Keratinocyte (primary cell): ENCODE measurements around the gene RNF34. TPM values are rescaled to one million over a fixed set of nuclear protein-coding genes. Genes with fewer than 3 reads are reported as not detected.

Experiments
- DNase-seq: peaks from one replicate; pipeline ENCODE4 v3.0.0-alpha.2; 2011; ENCODE audit warnings: low read depth, missing footprints, low spot score
- FAIRE-seq: peaks from 2 replicates; lab custom pipeline; 2011; peaks lifted over from hg19 to GRCh38; lab: Jason Lieb, UNC
- H2AFZ ChIP-seq: 2 replicates; pipeline ENCODE4 v1.6.0; 2012; ENCODE audit warnings: low read length, control low read depth, inconsistent platforms; ENCODE audit not compliant: control insufficient read depth
- H3K27ac ChIP-seq: 2 replicates; pipeline ENCODE4 v1.5.1; 2011; ENCODE audit warnings: low read length; ENCODE audit not compliant: control insufficient read depth, insufficient read depth
- H3K27me3 ChIP-seq: 3 replicates; pipeline ENCODE4 v1.6.0; 2011; ENCODE audit warnings: low read length; ENCODE audit not compliant: control insufficient read depth, insufficient read depth; ENCODE audit errors: extremely low read depth
- H3K36me3 ChIP-seq, 2 experiments: 2 replicates in 1 of 2; 3 replicates in 1 of 2; pipeline ENCODE4 v1.5.1; 2011; ENCODE audit warnings: low read length in 2 of 2, mild to moderate bottlenecking in 1 of 2; ENCODE audit not compliant: control insufficient read depth in 2 of 2, insufficient read depth in 2 of 2; ENCODE audit errors: extremely low read depth in 1 of 2
- H3K4me1 ChIP-seq: 3 replicates; pipeline ENCODE4 v1.5.1; 2011; ENCODE audit warnings: low read length; ENCODE audit not compliant: control insufficient read depth, insufficient read depth; ENCODE audit errors: extremely low read depth
- H3K4me2 ChIP-seq: 3 replicates; pipeline ENCODE4 v1.6.0; 2011; ENCODE audit warnings: low read depth, low read length; ENCODE audit not compliant: control insufficient read depth, insufficient read depth; ENCODE audit errors: extremely low read depth
- H3K4me3 ChIP-seq, 3 experiments: fragments of 200-600 bp in 1 of 3; sonication (generic) in 1 of 3; 2 replicates in 2 of 3; 3 replicates in 1 of 3; pipeline ENCODE4 v1.5.1; 2011 to 2016; ENCODE audit warnings: low read length in 3 of 3, mild to moderate bottlenecking in 3 of 3, control low read depth in 2 of 3, inconsistent platforms in 1 of 3, low read depth in 1 of 3, mixed read lengths in 1 of 3, mixed run types in 1 of 3, moderate library complexity in 1 of 3; ENCODE audit not compliant: control insufficient read depth in 2 of 3, insufficient read depth in 2 of 3; ENCODE audit errors: extremely low read depth in 1 of 3
- H3K79me2 ChIP-seq: 2 replicates; pipeline ENCODE4 v1.6.0; 2012; ENCODE audit warnings: low read length; ENCODE audit not compliant: control insufficient read depth, insufficient read depth
- H3K9ac ChIP-seq: 3 replicates; pipeline ENCODE4 v1.6.0; 2011; ENCODE audit warnings: low read length; ENCODE audit not compliant: control insufficient read depth, insufficient read depth; ENCODE audit errors: extremely low read depth
- H3K9me1 ChIP-seq: 3 replicates; pipeline ENCODE4 v1.6.0; 2011; ENCODE audit warnings: low read length; ENCODE audit not compliant: control insufficient read depth, insufficient read depth; ENCODE audit errors: extremely low read depth
- H3K9me3 ChIP-seq: 2 replicates; pipeline ENCODE4 v1.5.1; 2012; ENCODE audit warnings: low read depth, low read length; ENCODE audit not compliant: control insufficient read depth
- H4K20me1 ChIP-seq: 3 replicates; pipeline ENCODE4 v1.6.0; 2011; ENCODE audit warnings: low read length; ENCODE audit not compliant: control insufficient read depth, insufficient read depth; ENCODE audit errors: extremely low read depth
- EZH2 ChIP-seq: IDR thresholded peaks from one replicate; pipeline ENCODE4 v1.6.1; 2012; ENCODE audit warnings: inconsistent platforms, mild to moderate bottlenecking, low read length, moderate library complexity
- dilution Hi-C: fragments of 300-500 bp; cut with MboI; formaldehyde crosslinking; loops from one replicate; pipeline ENCODE4 v1.7.0; 2020; ENCODE audit warnings: low sequenced_read_pairs; ENCODE audit not compliant: extremely low pct_ligation_motif_present
- polyA plus RNA-seq, 5 experiments: library from polyadenylated mRNA; depleted of rRNA in 3 of 5; stranded (reverse) in 3 of 5; stranded (forward) in 1 of 5; unstranded in 1 of 5; fragments of >200 nt; gene quantifications; 1 replicate in 1 of 5; 2 replicates in 3 of 5; 3 replicates in 1 of 5; pipeline versions ENCODE4 v1.2.1 to v1.2.3, GENCODE V29; 2011 to 2012; ENCODE audit warnings: missing spikeins in 2 of 5, low read depth in 1 of 5, low replicate concordance in 1 of 5
- TF ChIP-seq, protein P1 (sequence below), 3 experiments: IDR thresholded peaks in 1 of 3; conservative IDR thresholded peaks in 1 of 3; optimal IDR thresholded peaks in 1 of 3; 2 replicates in 2 of 3; 3 replicates in 1 of 3; pipeline versions ENCODE3 to v1.5.1; 2011; ENCODE audit warnings: low read length in 3 of 3, mild to moderate bottlenecking in 3 of 3, moderate library complexity in 2 of 3, control low read depth in 1 of 3, inconsistent platforms in 1 of 3; ENCODE audit not compliant: insufficient read depth in 2 of 3; ENCODE audit errors: extremely low read depth in 1 of 3

RNF34 gene
- polyA plus RNA-seq, 1 donor (not counting 4 experiments of a cell fraction or from before 2014, with no cell fraction given): 39.0 TPM

GRCh38 chr12:121365416-121366062, 34.4 kb upstream of the RNF34 start:
- H3K79me2 ChIP-seq: no peaks in the 10 kb centered on the region
- DNase-seq: no peak
- peaks cover 3% of the 10 kb centered on the region for H3K4me1 ChIP-seq
- no peak overlapping the region for H3K27ac ChIP-seq
- H3K4me2 ChIP-seq: no peak overlapping the region
- H3K9me3 ChIP-seq: no peaks in the 10 kb centered on the region
- no peak overlapping the region for H2AFZ ChIP-seq
- H3K9ac ChIP-seq: no peak overlapping the region
- TF ChIP-seq EZH2: no peak
- TF ChIP-seq, protein P1, sequence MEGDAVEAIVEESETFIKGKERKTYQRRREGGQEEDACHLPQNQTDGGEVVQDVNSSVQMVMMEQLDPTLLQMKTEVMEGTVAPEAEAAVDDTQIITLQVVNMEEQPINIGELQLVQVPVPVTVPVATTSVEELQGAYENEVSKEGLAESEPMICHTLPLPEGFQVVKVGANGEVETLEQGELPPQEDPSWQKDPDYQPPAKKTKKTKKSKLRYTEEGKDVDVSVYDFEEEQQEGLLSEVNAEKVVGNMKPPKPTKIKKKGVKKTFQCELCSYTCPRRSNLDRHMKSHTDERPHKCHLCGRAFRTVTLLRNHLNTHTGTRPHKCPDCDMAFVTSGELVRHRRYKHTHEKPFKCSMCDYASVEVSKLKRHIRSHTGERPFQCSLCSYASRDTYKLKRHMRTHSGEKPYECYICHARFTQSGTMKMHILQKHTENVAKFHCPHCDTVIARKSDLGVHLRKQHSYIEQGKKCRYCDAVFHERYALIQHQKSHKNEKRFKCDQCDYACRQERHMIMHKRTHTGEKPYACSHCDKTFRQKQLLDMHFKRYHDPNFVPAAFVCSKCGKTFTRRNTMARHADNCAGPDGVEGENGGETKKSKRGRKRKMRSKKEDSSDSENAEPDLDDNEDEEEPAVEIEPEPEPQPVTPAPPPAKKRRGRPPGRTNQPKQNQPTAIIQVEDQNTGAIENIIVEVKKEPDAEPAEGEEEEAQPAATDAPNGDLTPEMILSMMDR (optimal IDR thresholded peaks at IDR 0.05 in 1 of 3, IDR thresholded peaks at IDR 0.05 in 1 of 3, conservative IDR thresholded peaks at IDR 0.05 in 1 of 3; ENCODE audit: extremely low read depth in 1 of 3, insufficient read depth in 2 of 3, low read length in 3 of 3): no peak
- dilution Hi-C loops: no loop called here
- FAIRE-seq: no peak
- H3K4me3 ChIP-seq: no peak overlapping the region
- no peaks in the 10 kb centered on the region for H4K20me1 ChIP-seq
- no peaks in the 10 kb centered on the region for H3K9me1 ChIP-seq
- H3K27me3 ChIP-seq: no peaks in the 10 kb centered on the region
- no peaks in the 10 kb centered on the region for H3K36me3 ChIP-seq

DNA sequence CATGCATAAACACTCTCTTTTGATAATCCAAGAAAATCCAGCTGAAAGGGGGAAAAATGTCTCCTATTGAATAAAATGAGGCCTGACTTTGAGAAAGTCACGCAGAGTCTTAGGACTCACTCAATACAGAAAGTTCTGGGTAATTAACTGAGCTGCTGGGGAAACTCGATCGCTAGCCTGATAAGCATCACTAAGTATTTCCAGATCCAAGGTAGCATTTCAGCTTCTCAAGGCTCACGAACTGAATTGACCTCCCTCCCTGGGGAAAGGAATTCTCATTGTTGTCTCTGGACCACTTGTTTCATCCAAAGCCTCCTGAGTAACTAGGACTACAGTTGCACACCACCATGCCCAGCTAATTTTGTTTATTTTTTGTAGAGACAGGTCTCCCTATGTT, 33.9 kb upstream of the RNF34 start:
- no peaks in the 10 kb centered on the region for H3K9me1 ChIP-seq
- H2AFZ ChIP-seq: no peak overlapping the region
- TF ChIP-seq, protein P1 (optimal IDR thresholded peaks at IDR 0.05 in 1 of 3, IDR thresholded peaks at IDR 0.05 in 1 of 3, conservative IDR thresholded peaks at IDR 0.05 in 1 of 3; ENCODE audit: extremely low read depth in 1 of 3, insufficient read depth in 2 of 3, low read length in 3 of 3): no peak
- TF ChIP-seq EZH2: no peak
- no peak for DNase-seq
- dilution Hi-C loops: no loop called here
- no peaks in the 10 kb centered on the region for H3K4me1 ChIP-seq
- no peak for FAIRE-seq
- no peak overlapping the region for H3K4me2 ChIP-seq
- H3K36me3 ChIP-seq: no peaks in the 10 kb centered on the region
- H3K27ac ChIP-seq: no peak overlapping the region
- no peaks in the 10 kb centered on the region for H3K27me3 ChIP-seq
- H3K9ac ChIP-seq: no peak overlapping the region
- H4K20me1 ChIP-seq: no peaks in the 10 kb centered on the region
- no peaks in the 10 kb centered on the region for H3K9me3 ChIP-seq
- H3K4me3 ChIP-seq: no peak overlapping the region
- H3K79me2 ChIP-seq: no peaks in the 10 kb centered on the region
